ENCODE measurements around the gene MIP. TPM values are rescaled to one million over a fixed set of nuclear protein-coding genes. Genes with fewer than 3 reads are reported as not detected.

The MIP gene
- total and polyA plus RNA-seq, 2 of the 13 experiments (the other 11 are each of a cell fraction or from before 2014, with no cell fraction given): not detected

DNA sequence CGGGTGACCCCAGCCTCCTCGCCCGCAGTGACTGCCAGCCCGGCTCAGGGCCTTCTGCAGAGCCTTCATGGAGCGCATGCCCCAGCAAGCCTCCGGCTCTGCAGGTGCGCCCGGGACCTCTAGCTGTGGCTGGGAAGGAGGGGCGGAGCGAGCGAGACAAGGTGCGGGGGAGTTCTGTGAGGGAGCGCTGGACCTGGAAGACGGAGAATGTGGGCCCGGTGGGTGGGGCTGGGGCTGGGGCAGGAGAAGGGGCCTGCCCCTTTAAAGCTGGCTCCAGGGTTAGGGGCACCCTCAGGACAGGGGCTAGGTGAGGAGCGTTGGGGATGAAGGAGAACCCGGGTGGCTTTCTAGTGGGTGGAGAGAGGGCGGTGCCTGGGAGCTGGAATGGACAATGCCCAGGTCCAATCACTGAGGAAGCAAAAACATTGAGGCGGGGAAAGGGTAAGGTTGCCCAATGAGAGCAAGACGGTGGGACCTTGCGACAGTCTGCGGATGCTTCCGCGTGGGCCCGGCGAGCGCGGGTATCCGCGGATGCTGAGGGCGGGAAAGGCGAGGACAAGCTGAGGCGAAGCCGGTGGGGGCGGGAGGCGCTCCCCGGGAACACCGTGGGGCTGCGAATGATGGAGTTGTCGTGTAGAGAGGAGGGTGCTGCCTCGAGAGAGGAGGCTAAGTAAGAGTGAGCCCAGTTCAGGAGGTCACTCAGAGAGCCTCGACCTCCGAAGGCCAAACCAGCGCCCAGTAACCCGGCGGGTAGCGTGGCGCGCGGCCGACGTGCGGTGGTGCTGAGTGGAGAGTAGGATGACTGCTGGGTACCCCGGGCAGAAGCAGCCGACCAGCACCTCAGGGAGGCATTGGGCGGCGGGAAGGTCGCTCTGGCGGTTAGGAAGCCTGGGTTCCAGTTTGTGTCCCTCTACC lies 33.8 kb upstream of the MIP start, which contains the start of gene GLS2 (continued):
- TF ChIP-seq SNAPC2 (CRISPR knock-in tag; IDR thresholded peaks at IDR 0.05) (no peak), ZNF382 (CRISPR knock-in tag; IDR thresholded peaks at IDR 0.05; ENCODE audit: borderline replicate concordance) (no peak), JARID2 (CRISPR knock-in tag; IDR thresholded peaks at IDR 0.05; ENCODE audit: insufficient replicate concordance) (no peak), MIXL1 (CRISPR knock-in tag; IDR thresholded peaks at IDR 0.05) (no peak), MXI1 (IDR thresholded peaks at IDR 0.05; ENCODE audit: borderline replicate concordance, low read depth, low read length) (0 out of 3 replicates have a peak, but pooled peaks have one; percentile 18), RORA (CRISPR knock-in tag; IDR thresholded peaks at IDR 0.05) (no peak), FOXJ3 (CRISPR knock-in tag; IDR thresholded peaks at IDR 0.05; ENCODE audit: borderline replicate concordance) (peak; percentile 69), ZNF552 (CRISPR knock-in tag; IDR thresholded peaks at IDR 0.05; ENCODE audit: borderline replicate concordance) (peak; percentile 95; the same call in 1 of the 2 replicates), ZNF790 (CRISPR knock-in tag; IDR thresholded peaks at IDR 0.05; ENCODE audit: borderline replicate concordance) (peak; percentile 81), SRSF9 (IDR thresholded peaks at IDR 0.05; ENCODE audit: borderline replicate concordance, insufficient read depth, low read depth, low read length, poor library complexity, severe bottlenecking) (no peak), ZNF883 (CRISPR knock-in tag; IDR thresholded peaks at IDR 0.05; ENCODE audit: not compliant biosample characterization) (peak; percentile 93), ERF (CRISPR knock-in tag; IDR thresholded peaks at IDR 0.05) (peak; percentile 76; the same call in 1 of the 2 replicates), ZBTB21 (CRISPR knock-in tag; IDR thresholded peaks at IDR 0.05) (no peak), ZNF143 (CRISPR knock-in tag; IDR thresholded peaks at IDR 0.05) (peak; percentile 61), ZFP41 (CRISPR knock-in tag; IDR thresholded peaks at IDR 0.05; ENCODE audit: borderline replicate concordance) (peak; percentile 63; the same call in 1 of the 2 replicates)
- TF ChIP-seq, protein P1, sequence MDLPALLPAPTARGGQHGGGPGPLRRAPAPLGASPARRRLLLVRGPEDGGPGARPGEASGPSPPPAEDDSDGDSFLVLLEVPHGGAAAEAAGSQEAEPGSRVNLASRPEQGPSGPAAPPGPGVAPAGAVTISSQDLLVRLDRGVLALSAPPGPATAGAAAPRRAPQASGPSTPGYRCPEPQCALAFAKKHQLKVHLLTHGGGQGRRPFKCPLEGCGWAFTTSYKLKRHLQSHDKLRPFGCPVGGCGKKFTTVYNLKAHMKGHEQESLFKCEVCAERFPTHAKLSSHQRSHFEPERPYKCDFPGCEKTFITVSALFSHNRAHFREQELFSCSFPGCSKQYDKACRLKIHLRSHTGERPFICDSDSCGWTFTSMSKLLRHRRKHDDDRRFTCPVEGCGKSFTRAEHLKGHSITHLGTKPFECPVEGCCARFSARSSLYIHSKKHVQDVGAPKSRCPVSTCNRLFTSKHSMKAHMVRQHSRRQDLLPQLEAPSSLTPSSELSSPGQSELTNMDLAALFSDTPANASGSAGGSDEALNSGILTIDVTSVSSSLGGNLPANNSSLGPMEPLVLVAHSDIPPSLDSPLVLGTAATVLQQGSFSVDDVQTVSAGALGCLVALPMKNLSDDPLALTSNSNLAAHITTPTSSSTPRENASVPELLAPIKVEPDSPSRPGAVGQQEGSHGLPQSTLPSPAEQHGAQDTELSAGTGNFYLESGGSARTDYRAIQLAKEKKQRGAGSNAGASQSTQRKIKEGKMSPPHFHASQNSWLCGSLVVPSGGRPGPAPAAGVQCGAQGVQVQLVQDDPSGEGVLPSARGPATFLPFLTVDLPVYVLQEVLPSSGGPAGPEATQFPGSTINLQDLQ (CRISPR knock-in tag; IDR thresholded peaks at IDR 0.05): peak; percentile 74; the same call in 1 of the 2 replicates
- TF ChIP-seq, protein P2, sequence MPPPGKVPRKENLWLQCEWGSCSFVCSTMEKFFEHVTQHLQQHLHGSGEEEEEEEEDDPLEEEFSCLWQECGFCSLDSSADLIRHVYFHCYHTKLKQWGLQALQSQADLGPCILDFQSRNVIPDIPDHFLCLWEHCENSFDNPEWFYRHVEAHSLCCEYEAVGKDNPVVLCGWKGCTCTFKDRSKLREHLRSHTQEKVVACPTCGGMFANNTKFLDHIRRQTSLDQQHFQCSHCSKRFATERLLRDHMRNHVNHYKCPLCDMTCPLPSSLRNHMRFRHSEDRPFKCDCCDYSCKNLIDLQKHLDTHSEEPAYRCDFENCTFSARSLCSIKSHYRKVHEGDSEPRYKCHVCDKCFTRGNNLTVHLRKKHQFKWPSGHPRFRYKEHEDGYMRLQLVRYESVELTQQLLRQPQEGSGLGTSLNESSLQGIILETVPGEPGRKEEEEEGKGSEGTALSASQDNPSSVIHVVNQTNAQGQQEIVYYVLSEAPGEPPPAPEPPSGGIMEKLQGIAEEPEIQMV (CRISPR knock-in tag; IDR thresholded peaks at IDR 0.05; ENCODE audit: low read depth): peak; percentile 85
- TF ChIP-seq, protein P3, sequence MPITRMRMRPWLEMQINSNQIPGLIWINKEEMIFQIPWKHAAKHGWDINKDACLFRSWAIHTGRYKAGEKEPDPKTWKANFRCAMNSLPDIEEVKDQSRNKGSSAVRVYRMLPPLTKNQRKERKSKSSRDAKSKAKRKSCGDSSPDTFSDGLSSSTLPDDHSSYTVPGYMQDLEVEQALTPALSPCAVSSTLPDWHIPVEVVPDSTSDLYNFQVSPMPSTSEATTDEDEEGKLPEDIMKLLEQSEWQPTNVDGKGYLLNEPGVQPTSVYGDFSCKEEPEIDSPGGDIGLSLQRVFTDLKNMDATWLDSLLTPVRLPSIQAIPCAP (CRISPR knock-in tag; IDR thresholded peaks at IDR 0.05; ENCODE audit: low read depth): no peak; the same call in 1 of the 2 replicates
- TF ChIP-seq, protein P4, sequence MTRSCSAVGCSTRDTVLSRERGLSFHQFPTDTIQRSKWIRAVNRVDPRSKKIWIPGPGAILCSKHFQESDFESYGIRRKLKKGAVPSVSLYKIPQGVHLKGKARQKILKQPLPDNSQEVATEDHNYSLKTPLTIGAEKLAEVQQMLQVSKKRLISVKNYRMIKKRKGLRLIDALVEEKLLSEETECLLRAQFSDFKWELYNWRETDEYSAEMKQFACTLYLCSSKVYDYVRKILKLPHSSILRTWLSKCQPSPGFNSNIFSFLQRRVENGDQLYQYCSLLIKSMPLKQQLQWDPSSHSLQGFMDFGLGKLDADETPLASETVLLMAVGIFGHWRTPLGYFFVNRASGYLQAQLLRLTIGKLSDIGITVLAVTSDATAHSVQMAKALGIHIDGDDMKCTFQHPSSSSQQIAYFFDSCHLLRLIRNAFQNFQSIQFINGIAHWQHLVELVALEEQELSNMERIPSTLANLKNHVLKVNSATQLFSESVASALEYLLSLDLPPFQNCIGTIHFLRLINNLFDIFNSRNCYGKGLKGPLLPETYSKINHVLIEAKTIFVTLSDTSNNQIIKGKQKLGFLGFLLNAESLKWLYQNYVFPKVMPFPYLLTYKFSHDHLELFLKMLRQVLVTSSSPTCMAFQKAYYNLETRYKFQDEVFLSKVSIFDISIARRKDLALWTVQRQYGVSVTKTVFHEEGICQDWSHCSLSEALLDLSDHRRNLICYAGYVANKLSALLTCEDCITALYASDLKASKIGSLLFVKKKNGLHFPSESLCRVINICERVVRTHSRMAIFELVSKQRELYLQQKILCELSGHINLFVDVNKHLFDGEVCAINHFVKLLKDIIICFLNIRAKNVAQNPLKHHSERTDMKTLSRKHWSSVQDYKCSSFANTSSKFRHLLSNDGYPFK (CRISPR knock-in tag; IDR thresholded peaks at IDR 0.05; ENCODE audit: borderline replicate concordance): peak; percentile 60

Data from HepG2 (cell line).